ELR (cell line): ENCODE data around the gene MEGF9.
A peak's percentile ranks its signal among the peaks of the same experiment; 100 is the strongest.

ENCODE experiments used
- DNase-seq: peaks from one replicate; pipeline ENCODE4 v3.0.0-alpha.2; 2015; ENCODE audit warnings: low read depth

MEGF9 gene

GRCh38 chr9:120621941-120622340, 92.3 kb downstream of the MEGF9 start:
- DNase-seq, result no peak

DNA sequence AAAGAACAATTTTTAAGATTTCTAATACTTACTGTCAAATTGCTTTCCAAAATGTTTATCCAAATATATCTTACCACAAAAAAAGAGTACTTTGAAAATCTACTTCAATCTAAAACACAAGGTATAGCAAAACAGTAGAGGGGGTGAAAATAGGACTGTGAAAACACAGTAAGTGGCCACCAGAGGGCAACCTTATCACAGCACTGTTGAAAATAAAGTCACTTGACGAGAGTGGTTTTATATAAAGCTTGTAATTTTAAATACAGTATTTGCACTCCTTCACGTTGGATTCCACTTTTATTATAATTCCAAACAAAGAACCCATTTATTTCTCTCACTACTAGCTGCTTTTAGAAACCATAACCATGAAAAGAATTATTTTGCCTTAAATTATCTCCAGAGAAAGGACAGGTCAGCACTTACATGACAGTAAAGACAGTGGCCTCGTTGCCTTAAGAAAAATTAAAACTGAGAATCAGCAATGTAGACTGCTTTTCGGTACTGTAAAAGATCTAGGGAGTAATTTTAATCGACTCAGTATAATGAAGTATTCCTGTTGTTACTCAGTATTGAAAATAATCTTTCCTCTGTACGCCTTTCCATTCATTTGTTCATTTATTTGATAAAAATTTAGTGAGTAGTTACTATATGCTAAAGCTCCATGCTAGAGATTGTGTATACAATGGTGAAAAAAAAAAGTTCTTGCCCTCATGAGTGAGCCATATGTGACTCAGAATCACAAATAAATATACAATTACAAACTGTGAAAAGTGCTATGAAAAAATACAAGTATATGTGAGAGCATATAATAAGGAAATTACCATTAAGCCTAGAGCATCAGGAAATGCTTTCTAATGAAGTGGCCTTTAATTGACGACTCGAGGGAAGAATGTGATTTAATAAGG, 94.3 kb downstream of the MEGF9 start:
- peak; percentile 78 for DNase-seq

DNA sequence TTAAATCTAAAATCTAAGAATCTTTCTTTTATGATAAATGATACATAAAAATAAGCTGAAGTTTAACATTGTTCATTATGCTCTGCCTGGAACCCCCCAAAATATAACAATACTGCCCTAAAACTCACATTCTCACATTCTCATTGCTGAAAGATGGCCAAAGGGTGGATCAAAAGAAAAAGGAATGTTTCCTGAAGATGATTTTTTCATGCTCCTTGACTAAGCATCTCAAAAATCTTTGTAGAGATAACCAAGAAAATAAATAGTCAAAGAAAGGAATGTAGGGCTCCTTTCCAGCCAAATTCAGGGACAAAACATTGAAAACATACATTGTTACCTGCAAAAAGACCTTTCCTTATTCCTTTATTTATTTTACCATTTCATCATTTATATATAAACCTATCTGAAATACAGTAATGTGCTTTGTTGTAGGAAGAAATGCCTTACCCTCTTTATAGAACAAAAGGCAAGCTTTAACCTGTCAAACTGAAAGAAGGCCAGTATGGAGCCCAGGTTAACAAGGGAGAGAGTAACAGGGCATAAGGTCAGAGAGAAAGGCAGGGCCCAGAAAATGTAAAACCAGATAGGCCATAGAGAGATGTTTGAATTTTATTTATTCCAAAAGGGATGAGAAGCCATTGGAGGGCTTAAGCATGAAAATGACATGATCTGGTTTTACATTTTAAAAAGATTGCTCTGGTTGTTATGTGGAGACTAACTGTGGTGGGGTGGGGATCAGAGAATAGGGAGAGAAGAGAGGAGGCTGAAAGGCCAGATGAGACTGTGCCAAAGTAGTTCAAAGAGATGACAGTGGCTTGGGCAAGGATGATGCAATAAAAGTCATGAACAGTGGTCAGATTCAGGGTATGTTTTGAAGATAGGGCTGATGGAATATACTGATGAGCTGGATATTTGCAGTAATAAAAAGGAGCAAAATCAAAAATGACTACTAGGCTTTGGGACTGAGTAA, 97.0 kb downstream of the MEGF9 start:
- DNase-seq, result no peak

GRCh38 chr9:120612218-120612617, 102.1 kb downstream of the MEGF9 start:
- peak; percentile 24 for DNase-seq

DNA sequence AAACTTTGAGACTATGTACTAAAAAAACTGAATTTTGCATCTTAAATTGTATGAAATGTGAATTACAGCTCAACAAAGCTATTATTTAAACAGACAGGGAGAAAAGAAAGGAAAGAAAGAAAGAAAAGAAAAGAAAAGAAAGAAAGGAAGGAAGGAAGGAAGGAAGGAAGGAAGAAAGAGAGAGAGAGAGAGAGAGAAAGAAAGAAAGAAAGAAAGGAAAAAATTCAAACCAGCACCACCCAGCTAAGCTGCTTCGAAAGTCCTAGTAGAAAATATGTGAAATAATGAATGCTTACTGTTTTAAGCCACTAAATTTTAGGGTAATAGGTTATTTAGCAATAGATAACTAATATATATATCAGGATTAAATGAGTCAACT, 102.6 kb downstream of the MEGF9 start:
- no peak for DNase-seq

- peak; percentile 46 for DNase-seq
Measured at GRCh38 chr9:120610975-120611689, 103.1 kb downstream of the MEGF9 start.

GRCh38 chr9:120609636-120610035, 104.6 kb downstream of the MEGF9 start:
- peak; percentile 40 for DNase-seq

DNA sequence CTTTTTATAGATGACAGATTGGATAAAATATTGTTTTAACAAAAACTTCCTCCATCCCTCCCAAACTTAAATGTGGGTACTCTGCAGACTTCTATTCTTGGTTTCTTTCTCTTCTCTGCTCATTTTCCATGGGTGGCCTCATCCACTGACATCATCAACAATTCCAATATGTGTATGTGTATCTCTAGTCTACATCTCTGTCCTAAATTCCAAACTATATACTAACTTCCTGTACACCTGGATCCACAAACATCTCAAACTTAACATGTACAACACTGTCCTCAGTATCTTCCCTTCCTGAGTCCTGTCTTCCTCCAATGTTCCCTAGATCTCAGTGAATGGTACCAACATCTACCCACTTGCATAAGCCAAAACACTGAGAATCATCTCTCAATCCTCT, 105.8 kb downstream of the MEGF9 start:
- DNase-seq, result peak; percentile 54

DNA sequence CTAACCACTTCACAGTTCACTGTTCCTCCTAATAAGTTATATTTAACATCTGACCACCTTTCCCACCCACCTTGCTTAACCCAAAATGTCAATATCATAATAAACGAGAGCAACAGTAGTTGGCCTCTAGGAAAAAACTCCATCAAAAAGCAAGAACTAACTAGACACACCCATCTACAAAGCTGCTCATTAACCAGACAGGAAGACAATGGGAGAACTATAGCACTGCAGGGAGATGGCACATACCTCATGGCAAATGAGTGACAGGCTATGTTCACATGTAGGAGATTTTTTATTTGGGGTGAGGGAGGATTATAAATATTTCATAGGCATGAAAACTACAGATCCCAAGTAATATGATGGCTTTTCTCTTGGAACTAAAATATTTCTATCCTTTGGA, 110.7 kb downstream of the MEGF9 start:
- DNase-seq, result no peak

GRCh38 chr9:120603010-120603409, 111.3 kb downstream of the MEGF9 start:
- DNase-seq, result no peak

DNA sequence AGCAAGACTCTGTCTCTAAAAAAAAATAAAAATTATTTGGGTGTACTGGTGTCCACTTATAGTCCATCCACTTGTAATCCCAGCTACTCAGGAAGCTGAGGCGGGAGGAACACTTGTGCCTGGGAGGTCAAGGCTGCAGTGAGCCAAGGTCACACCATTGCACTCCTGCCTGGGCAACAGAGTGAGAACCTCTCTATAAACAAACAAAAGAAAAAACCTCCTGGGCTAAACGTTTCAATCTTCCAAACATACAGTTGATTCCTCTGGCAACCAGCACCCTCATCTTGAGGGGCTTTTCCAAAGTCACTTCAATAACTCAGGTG, 120.4 kb downstream of the MEGF9 start:
- no peak for DNase-seq

DNA sequence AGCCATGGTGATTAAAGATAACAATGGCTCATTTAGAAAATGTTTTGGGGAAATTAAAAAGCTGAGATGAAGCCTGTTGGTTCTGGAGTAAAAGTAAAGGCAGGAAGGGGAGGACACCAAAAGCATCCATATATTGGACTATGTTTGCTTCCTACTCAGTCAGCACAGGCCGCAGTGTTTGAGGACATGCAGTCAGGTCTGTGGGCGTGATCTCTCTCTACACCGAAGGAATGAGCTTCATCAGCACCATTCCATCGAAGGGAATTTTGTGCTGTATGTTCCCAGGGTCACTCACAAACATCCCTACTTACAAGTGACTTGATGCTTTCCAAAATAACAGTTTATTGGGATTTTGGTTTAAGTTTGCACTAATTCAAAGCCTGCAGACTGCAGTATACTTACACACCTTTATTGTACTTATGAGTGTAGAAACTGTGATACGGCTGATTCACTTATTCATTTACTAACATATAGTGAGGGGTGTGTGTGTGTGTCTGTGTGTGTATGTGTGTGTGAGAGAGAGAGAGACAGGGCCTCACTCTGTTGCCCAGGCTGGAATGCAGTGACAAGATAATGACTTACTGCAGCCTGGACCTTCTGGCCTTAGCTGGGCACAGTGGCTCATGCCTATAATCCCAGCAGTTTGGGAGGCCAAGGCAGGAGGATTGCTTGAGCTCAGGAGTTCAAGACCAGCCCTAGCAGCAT, 120.9 kb downstream of the MEGF9 start:
- DNase-seq, result no peak

DNA sequence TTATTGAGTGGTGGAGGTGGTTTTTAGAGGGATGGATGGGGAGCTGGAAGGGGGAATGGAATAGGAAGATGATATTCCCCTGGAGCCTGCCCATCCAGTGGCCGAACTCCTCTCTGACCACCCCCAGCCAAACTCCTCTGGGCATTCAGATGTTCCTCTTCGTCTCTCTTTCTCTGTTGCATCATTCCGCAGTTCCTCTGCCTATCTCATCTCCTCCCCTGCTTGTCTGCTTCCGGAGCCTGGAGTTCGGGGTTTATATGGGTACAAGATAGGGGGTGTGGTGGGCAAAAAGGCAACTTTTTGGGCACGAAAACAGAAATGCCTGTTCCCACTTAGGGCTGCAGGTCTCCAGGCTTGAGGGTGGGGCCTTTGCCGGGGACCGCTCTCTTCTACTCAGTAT, 122.1 kb downstream of the MEGF9 start:
- no peak for DNase-seq

DNA sequence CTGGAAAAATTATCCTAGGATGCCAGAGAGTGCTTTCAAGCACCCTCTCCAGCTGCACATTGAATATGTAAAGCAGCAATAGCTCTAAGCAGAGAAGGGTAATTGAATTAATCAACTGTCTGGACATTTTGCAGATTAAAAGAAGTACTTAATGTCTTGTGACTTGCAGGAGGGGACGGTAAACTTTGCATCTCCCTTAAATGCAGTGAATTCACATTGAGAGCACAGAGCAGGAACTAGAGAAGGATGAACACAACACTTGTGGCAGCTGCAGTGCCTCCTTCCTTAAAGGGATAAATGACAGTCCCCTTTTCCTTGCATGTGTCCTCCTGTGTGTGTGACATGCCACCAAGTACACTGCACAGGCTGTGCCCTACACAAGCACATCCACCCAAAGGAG, 126.9 kb downstream of the MEGF9 start:
- DNase-seq, result no peak

GRCh38 chr9:120583958-120584369, 130.3 kb downstream of the MEGF9 start:
- peak; percentile 62 for DNase-seq

DNA sequence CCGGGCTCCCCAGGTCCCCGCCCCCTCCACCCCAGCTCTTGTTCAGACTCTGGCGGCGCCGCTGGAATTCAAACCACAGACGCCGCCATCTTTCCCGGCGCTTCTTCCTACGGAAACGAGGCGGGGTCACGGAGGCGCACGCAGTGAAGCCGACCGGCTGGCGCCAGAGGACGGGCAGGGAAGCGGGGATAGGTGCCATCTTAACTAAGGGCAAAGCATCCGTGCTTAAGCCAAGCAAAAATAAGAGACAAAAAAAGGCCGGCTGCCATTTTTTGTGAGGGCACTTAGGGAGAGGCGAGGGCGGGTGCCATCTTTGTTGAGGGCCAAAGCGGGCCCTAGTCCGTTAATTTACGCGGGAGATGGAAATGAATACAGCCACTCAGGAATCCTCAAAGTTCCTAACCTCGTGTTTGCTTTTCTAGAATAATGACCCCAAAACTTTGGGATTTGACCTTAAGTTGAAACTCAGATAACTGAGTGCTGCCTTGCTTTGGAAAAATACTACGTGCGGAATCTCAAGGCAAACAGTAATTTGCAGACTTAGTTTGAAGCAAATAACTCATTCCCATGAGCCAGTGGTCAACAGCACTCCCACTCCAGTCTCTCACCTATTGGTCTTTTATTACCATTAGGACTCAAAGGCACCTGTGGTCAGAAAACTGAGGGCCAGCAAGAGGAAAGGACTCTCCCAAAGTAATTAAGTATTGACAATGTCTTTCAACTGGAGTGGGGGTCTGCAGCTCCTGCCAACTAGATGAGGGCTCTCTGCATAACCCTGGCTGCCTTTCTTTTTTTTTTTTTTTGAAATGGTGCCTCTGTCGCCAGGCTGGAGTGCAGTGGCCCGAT, 134.0 kb downstream of the MEGF9 start, which contains the start of gene CDK5RAP2:
TSS of gene CDK5RAP2 (minus strand) at position 117 of the 846 bp plus-strand sequence. CDS start 189 bp downstream, outside the sequence.
- peak; percentile 99 for DNase-seq

DNA sequence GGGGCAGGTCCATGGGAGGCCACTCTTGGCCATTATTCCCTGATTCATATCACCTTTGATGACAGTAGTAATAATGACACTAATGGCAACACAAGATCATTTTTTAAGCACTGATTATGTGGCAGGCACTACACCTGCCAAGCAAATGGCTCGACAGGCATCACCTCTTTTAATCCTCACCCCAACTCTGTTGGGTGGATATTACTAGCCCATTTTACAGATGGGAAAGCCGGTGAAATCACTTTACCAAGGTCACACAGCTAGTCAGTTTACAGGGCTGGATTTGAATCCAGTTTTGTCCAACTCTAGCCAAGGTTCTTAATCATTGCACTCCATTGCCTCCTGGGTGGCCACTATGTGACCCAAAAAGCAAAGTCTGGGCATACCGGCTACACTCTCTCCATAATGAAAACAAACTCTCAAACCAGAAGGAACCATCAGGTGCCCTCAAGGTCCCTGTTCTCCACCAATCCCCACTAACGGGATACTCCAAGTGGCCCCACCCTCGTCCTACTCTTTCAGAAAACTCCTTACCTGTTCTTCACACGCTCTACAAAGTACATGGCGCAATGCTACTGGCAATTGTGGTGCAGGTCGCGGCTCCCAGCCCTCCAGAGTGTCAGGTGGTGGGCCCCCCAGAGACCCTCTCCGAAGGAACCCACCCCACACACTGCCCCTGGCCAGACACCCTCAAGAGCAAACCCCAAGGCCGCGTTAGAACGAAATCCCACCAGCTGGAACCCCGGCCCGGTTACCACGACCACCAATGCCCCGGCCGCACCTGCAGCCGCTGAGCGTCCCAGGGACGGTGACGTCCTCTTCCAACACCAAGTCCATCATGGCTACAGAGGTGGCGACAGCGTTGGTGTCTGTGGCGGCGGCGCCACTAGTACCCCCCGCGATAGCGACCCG, 134.9 kb downstream of the MEGF9 start:
- DNase-seq, result peak; percentile 52

- no peak for DNase-seq
Measured at GRCh38 chr9:120574473-120574872, 139.8 kb downstream of the MEGF9 start.

DNA sequence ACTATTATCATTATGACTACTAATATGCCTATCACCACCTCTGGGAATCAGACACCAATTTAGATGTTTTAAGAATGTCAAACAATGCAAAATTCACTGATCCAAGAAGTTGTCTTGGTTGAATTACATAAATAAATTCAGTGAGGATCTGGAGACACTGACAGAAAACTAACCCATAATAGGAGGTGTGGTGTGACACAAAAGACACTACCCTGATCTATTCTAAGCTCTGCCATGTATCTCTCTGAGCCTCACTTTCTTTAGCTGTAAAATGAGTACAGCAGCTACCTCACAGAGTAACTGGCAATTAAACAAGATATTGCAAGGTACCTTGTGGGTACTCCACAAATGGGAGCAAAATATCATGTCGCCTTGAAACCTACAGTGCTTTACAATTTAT, 141.8 kb downstream of the MEGF9 start:
- DNase-seq, result no peak
